Measurements from ENCODE around the gene PSG5.
"Not testable (repeated sequence)": the region's sequence is repeated elsewhere in the genome, so short reads cannot be mapped to it uniquely, and the experiment has no call there.

Gene PSG5

GRCh38 chr19:43186311-43186935, at the start of gene PSG5:
Gene PSG5, minus strand, starts transcription at chr19:43186536. Its CDS starts 131 bp downstream, at chr19:43186405.
- not testable (repeated sequence) for DNase-seq (ENCODE audit: low read depth); H3K4me3 ChIP-seq (ENCODE audit: low read depth, low read length)

- not testable (repeated sequence) for DNase-seq (ENCODE audit: low read depth); H3K4me3 ChIP-seq (ENCODE audit: low read depth, low read length)
Measured at GRCh38 chr19:43235686-43236085, 49.4 kb upstream of the PSG5 start.

- TF ChIP-seq MYC (IDR thresholded peaks at IDR 0.05; ENCODE audit: low read depth, low read length) (no peak), CTCF (IDR thresholded peaks at IDR 0.05; ENCODE audit: low read depth, low read length) (no peak), POLR2A (IDR thresholded peaks at IDR 0.05; ENCODE audit: extremely low read depth, insufficient read length) (no peak), MAX (IDR thresholded peaks at IDR 0.05; ENCODE audit: low read depth, low read length) (0 out of 2 replicates have a peak, but pooled peaks have one; percentile 14)
- DNase-seq (ENCODE audit: low read depth), result peak; percentile 4
- H3K4me3 ChIP-seq (ENCODE audit: low read depth, low read length), result no peak overlapping the region
Measured at GRCh38 chr19:43229315-43229714, 43.0 kb upstream of the PSG5 start.

GRCh38 chr19:43228730-43229129, 42.4 kb upstream of the PSG5 start:
- peak; percentile 6 for DNase-seq (ENCODE audit: low read depth)
- H3K4me3 ChIP-seq (ENCODE audit: low read depth, low read length), result not testable (repeated sequence)

DNA sequence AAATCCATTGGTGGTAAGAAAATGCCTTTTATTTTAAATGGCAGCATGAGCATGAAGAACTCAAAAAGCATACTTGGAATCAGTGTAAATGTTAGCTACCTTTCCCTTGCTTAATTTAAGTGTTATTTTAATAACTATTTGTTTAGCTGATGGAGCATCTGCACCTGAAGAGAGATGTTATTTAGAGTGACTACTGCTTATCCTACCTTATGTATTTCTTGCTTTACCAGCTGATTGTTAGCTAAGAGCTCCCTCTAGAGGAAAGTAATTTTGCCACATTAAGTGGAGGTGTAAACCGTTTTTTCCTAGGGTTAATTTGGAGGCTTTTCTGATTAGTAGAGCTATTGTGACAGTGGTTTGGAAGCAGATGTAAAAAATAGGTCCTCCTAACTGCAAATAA, 40.6 kb upstream of the PSG5 start:
- DNase-seq (ENCODE audit: low read depth); H3K4me3 ChIP-seq (ENCODE audit: low read depth, low read length): not testable (repeated sequence)

DNA sequence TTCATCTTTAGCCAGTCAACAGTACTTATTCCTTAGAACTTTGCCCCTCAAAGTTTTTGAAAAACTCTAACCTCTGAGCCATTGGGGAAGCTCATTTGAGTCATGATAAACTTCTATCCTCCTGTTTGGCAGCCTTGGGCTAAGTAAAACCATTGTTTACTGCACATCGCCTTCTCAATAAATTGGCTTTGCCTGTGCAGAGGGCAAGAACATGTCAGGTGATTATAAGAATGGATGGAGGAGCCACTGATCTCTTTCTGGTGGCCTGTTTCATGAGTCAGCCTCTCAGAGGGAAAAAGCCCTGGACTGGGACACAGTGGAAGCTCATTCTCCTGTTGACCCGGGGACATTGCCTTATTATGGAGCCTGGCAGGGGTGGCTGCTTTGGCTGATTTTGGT, 38.5 kb upstream of the PSG5 start:
- H3K4me3 ChIP-seq (ENCODE audit: low read depth, low read length), result no peak overlapping the region
- TF ChIP-seq MYC (IDR thresholded peaks at IDR 0.05; ENCODE audit: low read depth, low read length) (no peak), POLR2A (IDR thresholded peaks at IDR 0.05; ENCODE audit: extremely low read depth, insufficient read length) (no peak), CTCF (IDR thresholded peaks at IDR 0.05; ENCODE audit: low read depth, low read length) (no peak), MAX (IDR thresholded peaks at IDR 0.05; ENCODE audit: low read depth, low read length) (no peak)
- no peak for DNase-seq (ENCODE audit: low read depth)

GRCh38 chr19:43224201-43224854, 38.0 kb upstream of the PSG5 start:
- H3K4me3 ChIP-seq (ENCODE audit: low read depth, low read length); DNase-seq (ENCODE audit: low read depth): not testable (repeated sequence)

GRCh38 chr19:43221891-43222290, 35.6 kb upstream of the PSG5 start:
- H3K4me3 ChIP-seq (ENCODE audit: low read depth, low read length); DNase-seq (ENCODE audit: low read depth): not testable (repeated sequence)

DNA sequence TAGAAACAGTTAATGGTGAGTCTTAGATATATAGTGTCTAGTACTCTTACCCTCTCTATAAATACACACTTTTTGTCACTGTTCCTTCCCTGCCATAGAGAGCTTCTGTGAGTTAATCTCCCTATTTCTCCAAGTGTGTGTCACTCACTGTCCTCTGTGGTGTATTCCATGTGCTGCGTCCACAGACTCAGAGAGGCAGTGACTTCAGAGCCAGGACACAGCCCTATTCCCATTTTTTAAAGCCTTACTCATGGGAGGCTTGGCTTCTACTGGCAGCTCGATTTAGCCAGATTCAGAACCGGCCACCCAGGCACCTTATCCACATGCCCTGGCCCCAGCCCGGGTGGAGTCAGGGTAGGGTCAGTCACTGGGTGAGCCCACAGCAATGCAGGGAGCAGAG, 32.8 kb upstream of the PSG5 start:
- DNase-seq (ENCODE audit: low read depth), result not testable (repeated sequence)

DNA sequence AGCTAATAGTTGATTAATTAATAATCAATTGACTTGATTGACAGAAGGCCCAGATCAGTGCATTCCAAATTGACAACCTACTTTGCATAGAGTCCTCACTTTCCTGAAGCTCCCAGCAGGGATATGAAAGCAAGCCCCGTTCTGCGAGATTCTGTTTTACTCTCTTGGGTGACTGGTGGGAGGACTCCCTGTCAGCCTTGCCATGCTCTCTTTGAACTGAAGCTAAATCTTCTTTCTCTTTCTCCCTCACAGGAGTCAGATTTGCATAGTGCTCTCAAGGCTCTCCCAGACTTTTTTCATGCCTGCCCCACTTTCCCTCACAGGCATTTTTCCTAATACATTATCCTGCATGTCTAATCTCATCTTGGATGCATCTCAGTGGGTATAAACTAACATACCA, 29.5 kb upstream of the PSG5 start:
- DNase-seq (ENCODE audit: low read depth), result not testable (repeated sequence)

More for the DNA sequence above, 32.8 kb upstream of the PSG5 start:
- not testable (repeated sequence) for H3K4me3 ChIP-seq (ENCODE audit: low read depth, low read length)

DNA sequence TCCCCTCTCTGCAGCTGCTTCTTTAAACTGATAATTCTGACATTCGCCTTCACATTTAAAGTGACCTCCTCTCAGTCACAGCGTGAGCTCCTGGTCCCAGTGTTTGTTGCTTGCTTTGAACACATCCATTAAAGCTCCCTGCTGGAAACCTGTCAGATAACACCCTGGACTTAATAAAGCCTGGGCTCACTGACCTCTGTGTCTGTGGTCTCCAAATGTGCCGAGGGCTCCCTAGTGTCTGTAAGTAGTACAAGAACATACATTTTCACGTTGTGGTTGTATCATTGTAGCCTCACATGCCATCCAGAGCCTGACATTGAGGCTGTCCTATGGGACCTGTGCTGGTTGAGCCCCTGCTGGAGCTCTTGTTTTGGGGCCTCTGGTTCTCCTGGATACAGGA, 21.7 kb upstream of the PSG5 start:
- TF ChIP-seq MYC (IDR thresholded peaks at IDR 0.05; ENCODE audit: low read depth, low read length), result no peak
- TF ChIP-seq CTCF (IDR thresholded peaks at IDR 0.05; ENCODE audit: low read depth, low read length), result no peak
- TF ChIP-seq MAX (IDR thresholded peaks at IDR 0.05; ENCODE audit: low read depth, low read length), result no peak
- TF ChIP-seq POLR2A (IDR thresholded peaks at IDR 0.05; ENCODE audit: extremely low read depth, insufficient read length), result no peak
- no peak for DNase-seq (ENCODE audit: low read depth)

More for the DNA sequence above, 29.5 kb upstream of the PSG5 start:
- not testable (repeated sequence) for H3K4me3 ChIP-seq (ENCODE audit: low read depth, low read length)

DNA sequence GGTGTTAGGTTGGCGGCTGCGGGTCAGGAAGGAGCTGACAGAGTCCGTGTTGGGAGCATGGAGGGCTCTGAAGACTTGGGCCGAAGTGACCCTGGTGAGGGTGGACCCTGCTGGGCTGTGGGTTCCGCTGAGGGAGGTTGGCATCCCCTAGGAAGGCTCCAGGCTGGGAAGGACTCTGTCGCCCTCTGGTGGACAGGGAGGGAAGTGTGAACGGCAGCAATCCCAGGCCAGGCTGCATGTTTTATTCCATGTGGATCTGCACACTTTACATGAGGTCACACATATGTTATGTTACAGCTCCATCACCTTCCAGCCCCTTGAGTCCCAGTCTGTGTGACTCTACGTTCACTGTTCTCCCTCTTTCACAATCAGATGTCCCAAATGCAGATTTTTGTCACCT, 20.8 kb upstream of the PSG5 start:
- not testable (repeated sequence) for DNase-seq (ENCODE audit: low read depth); H3K4me3 ChIP-seq (ENCODE audit: low read depth, low read length)

More for the DNA sequence above, 21.7 kb upstream of the PSG5 start:
- no peak overlapping the region for H3K4me3 ChIP-seq (ENCODE audit: low read depth, low read length)

DNA sequence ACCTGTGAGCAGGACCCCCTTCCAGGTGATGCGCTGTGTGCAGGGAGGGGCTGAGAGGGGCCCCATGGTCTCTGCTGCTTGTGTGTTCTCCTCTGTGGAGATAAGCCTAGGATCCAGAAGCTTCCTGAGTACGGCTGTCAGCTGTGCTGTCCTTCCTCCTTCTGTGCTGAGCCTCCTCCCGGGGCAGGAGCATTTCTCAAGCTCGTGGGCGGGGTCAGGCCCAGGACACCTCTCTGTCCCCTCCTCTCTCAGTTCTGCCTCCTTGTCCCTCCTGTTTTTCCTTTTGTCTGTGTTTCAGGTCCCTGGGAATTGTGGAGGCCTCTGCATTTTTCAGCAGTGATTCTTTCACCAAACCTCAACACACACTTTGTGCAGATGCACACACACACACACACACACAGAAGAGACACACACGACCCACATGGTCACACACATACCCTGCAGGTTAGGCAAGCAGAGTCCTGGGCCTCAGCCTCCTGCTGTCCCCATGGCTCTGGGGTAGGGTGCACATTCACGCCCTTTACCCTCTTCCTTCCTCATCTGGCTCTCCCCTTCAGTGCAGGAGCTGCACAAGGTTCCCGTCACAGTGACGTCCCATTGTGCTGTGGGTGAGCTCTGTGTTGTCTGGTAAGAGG, 19.3 kb upstream of the PSG5 start, which contains the start of gene PSG4:
TSS of gene PSG4 (minus strand) at position 168 of the 635 bp plus-strand sequence. CDS start at position 66, 102 bp downstream.
- not testable (repeated sequence) for H3K4me3 ChIP-seq (ENCODE audit: low read depth, low read length); DNase-seq (ENCODE audit: low read depth)

Measured in NB4 (cell line).